GM12865 (cell line): ENCODE data around the gene NUP62.
A peak's percentile ranks its signal among the peaks of the same experiment; 100 is the strongest.

Experiments used
- DNase-seq: peaks from one replicate; pipeline ENCODE4 v3.0.0; 2010; ENCODE audit warnings: low read depth
- H3K4me3 ChIP-seq: 2 replicates; pipeline ENCODE4 v1.5.1; 2011; ENCODE audit warnings: mild to moderate bottlenecking, low read depth, low read length, control low read depth
- CTCF ChIP-seq: IDR thresholded peaks from 2 replicates; pipeline ENCODE4 v1.5.1; 2011; ENCODE audit warnings: low read length, control low read depth, low read depth, inconsistent platforms; ENCODE audit not compliant: insufficient read depth; ENCODE audit errors: missing control alignments

NUP62 gene

DNA sequence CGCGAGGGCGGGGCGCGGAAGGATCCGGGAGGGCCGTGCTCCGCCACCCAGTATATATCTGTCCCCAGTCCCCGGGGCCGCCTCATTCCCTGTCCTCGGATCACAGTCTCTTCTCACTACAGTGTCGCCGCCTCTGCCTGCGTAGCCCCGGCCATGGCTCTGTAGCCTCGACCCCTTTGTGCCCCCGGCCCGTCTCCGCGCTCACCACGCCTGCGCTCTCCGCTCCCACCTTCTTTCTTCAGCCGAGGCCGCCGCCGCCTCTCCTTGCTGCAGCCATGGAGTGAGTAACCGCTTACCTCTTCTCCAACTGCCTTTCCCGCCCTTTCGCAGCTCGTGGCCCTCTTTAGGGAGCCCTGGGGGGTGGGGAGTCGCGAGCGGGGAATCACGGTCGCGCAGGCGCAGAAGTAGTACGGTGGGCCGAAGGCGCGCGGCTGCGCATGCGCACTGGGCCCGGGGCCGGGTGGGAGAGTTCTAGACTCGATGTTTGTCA, at the start of gene NUP62, which contains the start of gene ATF5:
Gene NUP62 (minus strand): TSS at position 384 of the 490 bp plus-strand sequence. CDS start 19,697 bp downstream, outside the sequence.
Gene ATF5 (plus strand): TSS at position 85 of the 490 bp plus-strand sequence. CDS start 1,646 bp downstream, outside the sequence.
- no peak for TF ChIP-seq CTCF
- H3K4me3 ChIP-seq: peak within 1 kb of the TSS; percentile 82
- DNase-seq: peak; percentile 93

GRCh38 chr19:49978324-49978723, 49.0 kb upstream of the NUP62 start:
- no peak for DNase-seq
- no peak for TF ChIP-seq CTCF
- no peak overlapping the region for H3K4me3 ChIP-seq

GRCh38 chr19:49977881-49978280, 48.6 kb upstream of the NUP62 start:
- no peak for TF ChIP-seq CTCF
- H3K4me3 ChIP-seq: no peak overlapping the region
- no peak for DNase-seq

GRCh38 chr19:49977076-49977475, 47.8 kb upstream of the NUP62 start:
- no peak for DNase-seq
- no peak for TF ChIP-seq CTCF
- H3K4me3 ChIP-seq: no peak overlapping the region

- TF ChIP-seq CTCF: no peak
- no peak for DNase-seq
- no peak overlapping the region for H3K4me3 ChIP-seq
Measured at GRCh38 chr19:49976496-49976895, 47.2 kb upstream of the NUP62 start.

DNA sequence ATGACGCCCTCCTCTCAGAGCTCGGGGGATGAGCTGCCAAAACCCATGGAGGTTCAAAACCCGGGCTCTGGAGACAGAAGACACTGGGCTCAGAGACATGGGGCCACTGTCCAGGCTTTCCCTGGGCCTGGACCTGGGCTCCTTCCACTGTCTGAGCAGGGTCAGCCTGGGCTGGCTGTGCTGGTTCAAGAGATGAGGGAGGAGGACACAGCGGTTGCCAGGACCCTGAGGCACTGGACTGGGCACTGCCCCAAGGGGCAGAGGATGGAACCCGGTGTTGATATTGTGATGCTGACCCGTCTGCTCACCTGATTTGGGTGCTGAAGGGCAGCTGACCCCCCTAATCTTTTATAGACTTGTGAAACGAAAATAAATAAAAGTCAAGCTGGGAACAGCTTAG, 45.7 kb upstream of the NUP62 start:
- H3K4me3 ChIP-seq: no peak overlapping the region
- TF ChIP-seq CTCF: no peak
- no peak for DNase-seq

DNA sequence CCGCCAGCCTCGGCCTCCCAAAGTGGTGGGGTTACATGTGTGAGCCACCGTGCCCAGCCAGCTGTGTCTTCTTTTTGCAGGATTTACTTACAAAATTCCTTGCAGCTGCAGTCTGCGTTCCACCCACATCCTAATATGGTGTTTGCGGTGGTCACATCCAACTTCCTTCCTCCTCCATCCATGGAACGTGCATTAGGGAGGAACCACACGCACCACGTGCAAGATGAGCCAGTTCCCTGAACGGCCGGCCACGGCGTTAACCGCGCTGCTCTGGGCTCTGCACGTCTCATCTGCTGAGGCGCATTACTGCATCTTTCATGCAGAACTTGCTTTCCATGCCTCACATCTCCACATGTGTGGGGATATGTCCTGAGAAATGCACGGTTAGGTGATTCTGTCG, 44.7 kb upstream of the NUP62 start:
- TF ChIP-seq CTCF: no peak
- no peak for DNase-seq
- H3K4me3 ChIP-seq: no peak overlapping the region
